Dermis microvascular lymphatic vessel endothelial cell (primary cell): Measurements from ENCODE around the gene SMIM10. TPM values are rescaled to one million over a fixed set of nuclear protein-coding genes. Genes with fewer than 3 reads are reported as not detected.
"Not testable (repeated sequence)": the region's sequence is repeated elsewhere in the genome, so short reads cannot be mapped to it uniquely, and the experiment has no call there.

Experiments
- DNase-seq, 2 donors: peaks; one replicate each; pipeline versions ENCODE4 v3.0.0 to v3.0.0-alpha.2; 2010; ENCODE audit warnings: low read depth in 2 of 2
- total RNA-seq: library from RNA; depleted of rRNA; stranded (reverse); fragments of >200 nt; gene quantifications from 2 replicates; pipeline ENCODE4 v1.2.1, GENCODE V29; 2014

The SMIM10 gene
- total RNA-seq: 1.5 and 1.9 TPM in 2 replicates

DNA sequence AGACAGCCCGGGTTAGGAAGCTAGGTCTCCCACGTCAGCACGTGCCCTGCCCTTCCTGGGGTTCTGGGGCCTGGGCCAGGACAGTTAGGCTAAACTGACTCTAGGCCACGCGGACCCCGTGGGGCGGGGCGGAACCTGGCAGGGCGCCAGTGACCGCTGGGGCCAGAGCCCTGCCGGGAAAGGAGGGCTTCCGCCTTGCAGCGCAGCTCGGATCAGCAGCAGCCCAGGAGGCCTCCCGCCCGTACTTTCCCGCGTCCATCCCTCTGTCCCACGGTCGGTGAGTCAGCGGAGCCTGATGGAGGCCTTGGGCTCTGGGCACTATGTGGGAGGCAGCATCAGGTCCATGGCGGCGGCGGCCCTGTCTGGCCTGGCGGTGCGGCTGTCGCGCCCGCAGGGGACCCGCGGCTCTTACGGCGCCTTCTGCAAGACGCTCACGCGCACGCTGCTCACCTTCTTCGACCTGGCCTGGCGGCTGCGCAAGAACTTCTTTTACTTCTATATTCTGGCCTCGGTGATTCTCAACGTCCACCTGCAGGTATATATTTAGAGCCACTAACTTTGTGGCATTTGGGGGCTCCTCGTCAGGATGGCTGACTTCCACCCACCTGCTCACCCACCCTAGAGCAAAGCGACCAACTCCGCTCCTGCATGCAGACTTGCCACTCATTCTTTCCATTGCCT, at the start of gene SMIM10:
SMIM10 (plus strand) TSS at position 191 of the 681 bp plus-strand sequence; CDS start at position 296, 105 bp downstream.
- DNase-seq: peak; percentile 54 to 72

DNA sequence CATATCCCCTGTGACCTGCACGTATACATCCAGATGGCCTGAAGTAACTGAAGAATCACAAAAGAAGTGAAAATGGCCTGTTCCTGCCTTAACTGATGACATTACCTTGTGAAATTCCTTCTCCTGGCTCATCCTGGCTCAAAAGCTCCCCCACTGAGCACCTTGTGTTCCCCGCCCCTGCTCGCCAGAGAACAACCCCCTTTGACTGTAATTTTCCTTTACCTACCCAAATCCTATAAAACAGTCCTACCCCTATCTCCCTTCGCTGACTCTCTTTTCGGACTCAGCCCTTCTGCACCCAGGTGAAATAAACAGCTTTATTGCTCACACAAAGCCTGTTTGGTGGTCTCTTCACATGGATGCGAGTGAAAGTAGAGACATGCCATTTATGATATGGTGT, 44.4 kb upstream of the SMIM10 start:
- not testable (repeated sequence) for DNase-seq

DNA sequence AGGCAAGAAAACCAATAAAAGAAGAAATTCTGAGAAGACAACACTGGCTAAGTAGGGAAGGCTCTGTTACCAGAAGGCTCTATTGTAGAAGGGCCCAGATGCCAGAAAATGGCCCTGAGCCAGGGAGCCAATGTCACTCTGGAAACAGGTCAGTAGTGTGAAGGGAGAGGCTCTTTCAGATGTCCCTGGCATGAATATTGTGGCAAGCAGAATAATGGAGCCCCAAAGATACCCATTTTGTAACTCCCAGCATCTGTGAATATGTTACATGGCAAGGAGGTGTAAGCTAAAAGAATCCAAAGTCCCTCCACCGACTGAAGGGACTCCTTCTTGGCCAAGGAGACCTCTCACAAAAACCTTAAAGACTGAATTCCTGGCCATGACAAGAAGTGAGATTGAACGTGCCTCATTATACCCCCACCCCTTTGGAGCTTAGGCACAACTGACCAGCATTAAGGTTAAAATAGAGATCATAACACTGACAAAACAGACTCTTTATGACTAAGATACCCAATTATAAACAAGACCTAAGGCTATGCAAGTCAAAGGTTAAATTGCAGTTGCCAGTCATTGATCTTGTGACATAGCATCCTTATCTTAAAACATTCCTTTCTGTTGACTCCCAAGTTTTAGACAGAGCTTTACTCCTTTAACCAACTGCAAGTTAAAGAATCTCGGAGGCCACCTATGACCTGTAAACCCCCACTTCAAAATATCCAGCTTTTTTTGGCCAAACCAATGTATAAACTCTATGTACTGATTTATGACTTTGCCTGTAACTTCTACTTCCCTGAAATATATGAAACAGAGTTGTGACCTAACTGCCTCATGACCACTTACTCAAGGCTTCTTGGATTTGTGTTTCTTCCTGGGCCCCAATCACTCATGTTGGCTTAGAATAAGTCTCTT, 42.2 kb upstream of the SMIM10 start:
- peak in 1 of 2 donors; percentile 11 for DNase-seq

DNA sequence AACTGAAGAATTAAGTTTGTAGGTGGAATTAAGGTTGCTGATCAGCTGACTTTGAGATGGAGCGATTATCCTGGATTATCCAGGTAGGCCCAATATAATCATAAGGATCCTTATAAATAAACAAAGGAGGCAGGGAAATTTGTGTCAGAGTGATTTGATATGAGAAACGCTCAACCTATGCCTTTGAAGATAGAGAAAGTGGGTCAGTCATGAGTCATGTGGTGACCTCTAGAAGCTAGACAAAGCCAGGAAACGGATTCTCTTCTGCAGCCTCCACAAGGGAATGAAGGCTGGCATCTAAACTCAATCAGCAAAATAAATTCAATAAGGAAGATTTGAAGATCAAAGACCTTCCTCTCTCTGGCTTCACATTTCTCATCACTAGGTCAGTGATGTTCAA, 41.5 kb upstream of the SMIM10 start:
- DNase-seq: peak in 1 of 2 donors; percentile 68

DNA sequence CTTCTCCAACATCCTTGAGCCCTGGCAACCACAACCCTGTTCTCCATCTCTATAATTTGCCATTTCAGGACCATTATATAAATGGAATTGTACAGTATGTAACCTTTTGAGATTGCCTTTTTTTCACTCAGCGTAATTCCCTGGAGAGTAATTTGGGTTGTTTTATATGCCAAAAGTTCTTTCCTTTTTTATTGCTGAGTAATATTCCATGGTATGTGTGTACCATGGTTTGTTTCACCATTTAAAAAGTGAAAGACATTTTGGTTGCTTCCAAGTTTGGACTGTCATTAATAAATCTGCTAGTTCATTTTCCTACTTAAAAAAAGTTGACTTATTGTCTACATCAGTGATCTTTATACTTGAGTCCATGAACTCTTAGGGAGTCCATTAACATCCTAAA, 33.0 kb upstream of the SMIM10 start:
- no peak for DNase-seq

DNA sequence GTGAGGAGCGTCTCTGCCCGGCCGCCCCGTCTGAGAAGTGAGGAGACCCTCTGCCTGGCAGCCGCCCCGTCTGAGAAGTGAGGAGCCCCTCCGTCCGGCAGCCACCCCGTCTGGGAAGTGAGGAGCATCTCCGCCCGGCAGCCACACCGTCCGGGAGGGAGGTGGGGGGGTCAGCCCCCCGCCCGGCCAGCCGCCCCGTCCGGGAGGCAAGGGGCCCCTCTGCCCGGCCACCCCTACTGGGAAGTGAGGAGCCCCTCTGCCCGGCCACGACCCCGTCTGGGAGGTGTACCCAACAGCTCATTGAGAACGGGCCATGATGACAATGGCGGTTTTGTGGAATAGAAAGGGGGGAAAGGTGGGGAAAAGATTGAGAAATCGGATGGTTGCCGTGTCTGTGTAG, 30.4 kb upstream of the SMIM10 start:
- DNase-seq: not testable (repeated sequence)

DNA sequence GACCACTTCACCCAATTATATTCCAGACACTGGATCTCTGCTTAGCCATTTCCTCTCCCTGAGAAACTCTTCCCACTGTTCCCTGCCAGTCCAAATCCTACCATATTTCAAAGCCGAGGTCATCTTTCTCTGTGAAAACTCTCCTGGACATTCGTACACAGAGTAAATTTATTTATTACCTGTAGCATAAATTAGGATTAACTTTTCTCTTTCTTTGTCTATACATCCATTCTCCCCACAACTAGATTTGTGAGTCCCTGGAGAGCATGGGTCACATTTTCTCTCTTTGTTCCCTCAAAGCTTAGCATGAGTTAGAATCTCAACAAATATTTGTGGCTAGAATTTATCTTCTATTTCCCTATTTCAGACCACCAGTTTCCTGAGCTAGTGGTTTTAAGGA, 27.8 kb upstream of the SMIM10 start:
- DNase-seq: no peak

DNA sequence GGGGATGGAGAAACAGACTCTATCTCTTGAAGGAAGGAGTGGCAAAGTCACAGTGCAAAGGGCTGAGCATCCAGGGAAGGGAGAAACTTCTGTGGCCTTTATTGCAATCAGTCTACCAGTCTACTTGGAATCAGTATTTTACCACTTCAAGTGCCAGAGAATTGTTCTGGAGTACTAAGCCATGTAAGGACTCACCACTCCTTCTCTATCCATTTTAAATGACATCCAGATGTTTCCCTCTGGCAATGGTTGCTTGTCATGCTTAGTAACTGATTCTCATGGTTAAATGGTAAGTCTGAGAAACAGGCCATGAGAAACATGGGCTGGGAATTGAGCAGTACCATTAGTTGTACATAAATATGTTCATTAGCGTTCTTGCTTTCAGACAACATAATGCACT, 21.1 kb upstream of the SMIM10 start:
- no peak for DNase-seq

DNA sequence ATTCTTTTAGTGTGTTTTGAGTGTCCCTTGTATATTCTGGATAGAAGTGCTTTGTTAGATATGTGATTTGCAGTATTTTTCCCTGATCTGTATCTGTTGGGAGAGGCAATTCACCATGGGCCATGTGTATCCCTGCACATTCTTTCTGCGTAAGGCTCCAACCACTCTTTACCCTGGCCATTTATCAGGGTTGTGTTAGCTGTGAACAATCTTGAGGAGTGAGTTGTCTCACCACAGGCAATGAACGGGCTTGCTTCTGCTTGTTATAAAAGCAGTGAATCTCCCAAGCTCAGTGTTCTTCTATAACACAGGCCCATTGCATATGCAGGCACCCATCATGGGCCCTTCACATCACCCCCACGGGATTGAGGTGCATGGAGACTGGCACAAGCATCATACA, 18.9 kb upstream of the SMIM10 start:
- DNase-seq: no peak

DNA sequence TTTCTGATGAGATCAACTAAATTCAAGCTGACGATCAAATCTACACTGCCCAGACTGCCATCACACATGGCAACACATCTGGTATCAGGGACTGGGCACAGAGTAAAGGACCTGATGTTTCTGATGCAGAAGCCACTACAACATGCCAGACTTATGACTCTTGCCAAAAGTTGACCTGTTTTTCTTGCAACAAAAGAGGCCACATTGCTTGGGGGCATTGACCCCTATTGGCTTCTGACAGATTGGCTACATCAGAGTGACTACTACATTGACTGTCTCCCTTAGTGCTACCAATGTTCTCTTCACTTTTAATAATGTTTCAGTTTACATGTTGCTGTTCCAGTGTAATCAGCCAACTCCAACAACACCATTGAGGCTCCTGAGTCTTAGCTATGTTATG, 15.3 kb upstream of the SMIM10 start:
- DNase-seq: no peak

DNA sequence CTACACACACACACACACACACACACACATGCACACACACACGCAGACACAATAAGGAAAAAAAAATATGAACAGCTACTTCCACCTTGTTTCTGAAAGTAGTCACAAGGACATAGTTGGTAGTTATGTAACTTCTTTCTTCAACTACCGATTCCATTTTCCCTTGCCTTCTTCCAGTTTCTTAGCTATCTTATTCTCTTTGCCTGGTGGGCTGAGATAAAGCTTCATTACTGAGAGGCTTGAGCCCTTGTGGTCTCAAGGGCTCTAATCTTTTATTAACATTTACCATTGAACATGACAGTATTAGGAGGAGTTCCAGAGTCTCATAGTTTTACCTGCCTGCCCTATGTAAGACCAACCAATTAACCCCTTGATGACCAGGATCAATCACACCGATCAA, 8.9 kb upstream of the SMIM10 start:
- DNase-seq: no peak

DNA sequence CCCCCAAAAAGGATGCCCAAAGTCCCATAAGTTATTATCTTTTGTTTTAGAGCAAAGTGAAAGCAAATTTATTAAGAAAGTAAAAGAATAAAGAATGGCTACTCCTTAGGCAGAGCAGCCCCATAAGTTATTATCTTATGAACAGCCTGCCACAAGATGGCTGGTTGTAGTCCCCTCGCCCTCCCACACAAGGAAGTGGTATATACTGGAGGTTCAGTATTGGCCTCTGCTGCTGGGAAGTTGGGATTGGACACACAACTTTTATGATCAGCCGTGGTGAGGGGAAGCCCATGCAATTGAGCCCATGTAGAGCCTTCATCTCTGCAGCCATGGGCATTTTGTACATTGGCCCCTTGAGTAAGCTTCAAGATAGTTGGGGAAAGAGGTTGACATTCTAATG, 8.0 kb upstream of the SMIM10 start:
- DNase-seq: no peak

DNA sequence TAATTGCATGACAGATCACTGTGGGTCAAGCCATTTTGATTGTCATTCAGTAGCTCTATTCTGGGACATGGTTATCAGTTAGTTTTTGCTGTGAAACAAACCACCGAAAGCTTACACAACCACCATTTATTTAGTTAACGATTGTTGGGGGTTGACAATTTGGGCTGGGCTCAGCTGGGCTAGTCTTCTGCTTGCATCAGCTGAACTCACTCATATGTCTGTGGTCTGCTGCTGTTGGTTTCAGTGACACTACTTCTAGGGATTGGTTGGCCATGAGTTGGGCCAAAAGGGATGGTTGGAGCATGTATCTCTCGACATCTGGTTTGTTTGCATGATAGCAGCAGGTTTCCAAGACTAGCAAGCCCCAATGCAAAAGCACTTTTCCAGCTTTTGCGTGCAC, 5.3 kb upstream of the SMIM10 start:
- DNase-seq: no peak

DNA sequence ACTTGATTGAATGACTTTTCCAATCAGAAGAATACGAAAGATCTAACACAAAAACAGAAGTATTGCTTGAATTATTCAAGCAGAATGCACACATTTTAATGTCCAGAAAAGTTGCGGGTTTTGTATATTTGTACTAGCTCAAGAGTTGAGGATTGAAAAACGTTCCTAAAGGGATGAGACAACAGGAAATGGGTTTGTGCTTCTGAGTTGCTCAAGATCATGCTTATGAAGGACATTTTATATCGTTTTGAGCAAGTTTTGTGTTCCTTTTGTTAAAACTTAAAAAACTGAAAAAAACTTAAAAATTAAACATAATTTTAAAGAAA, 353 bp upstream of the SMIM10 start:
- no peak for DNase-seq

DNA sequence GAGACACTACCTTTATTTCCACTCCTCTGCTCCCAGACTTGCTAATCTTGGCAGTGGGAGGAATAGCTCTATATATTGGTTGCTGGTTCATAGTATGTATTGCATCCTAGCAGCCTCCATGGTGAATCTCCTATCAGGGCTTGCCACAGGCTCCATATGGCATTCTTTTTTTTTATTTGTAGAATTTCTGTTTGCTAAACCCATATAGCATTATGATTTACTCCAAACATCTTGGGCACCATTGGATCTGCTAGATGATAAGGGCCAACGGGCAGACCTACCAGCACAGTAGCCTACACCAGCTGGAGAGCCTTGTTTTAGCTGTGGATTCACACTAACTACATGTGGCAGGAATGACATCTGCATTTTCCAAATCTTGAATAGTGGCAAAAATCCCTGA, 6.9 kb downstream of the SMIM10 start:
- DNase-seq: no peak

DNA sequence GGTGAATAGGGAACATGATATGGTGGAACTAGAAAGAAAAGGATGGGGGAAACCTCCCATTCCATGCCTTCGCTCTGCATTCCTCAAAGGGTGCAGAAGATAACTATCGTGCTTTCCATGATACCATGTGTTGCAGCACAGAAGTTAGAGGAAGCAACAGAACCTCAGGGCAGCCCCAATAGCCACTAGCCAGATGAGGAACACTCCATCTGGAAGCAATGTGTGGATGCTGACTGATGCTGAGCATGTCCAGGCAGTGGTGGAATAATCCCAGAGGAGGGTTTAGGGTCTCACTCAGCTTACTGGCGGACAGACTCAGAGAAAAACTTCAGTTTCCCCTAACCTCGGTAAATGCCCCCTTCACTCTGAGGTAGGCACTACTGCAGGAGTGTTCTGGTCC, 7.5 kb downstream of the SMIM10 start:
- no peak for DNase-seq

DNA sequence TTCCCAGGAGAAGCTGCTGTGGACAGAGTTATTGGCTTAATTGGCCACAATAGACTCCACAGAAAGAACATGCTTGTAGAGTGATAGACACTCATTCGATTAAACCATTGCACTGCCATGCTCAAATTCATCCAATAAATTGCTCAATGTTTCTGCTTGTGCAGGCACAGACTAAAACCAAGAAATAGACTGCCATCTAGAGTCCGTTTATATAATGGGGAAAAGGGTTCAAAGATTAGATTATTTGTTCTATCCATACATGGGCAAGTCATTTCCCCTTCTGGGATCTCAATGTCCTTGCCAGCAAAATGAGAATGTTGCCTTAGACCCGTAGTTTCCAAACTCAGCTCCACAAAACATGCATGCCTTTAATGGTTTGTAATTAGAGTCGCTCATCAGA, 8.7 kb downstream of the SMIM10 start:
- peak; percentile 27 to 46 for DNase-seq

DNA sequence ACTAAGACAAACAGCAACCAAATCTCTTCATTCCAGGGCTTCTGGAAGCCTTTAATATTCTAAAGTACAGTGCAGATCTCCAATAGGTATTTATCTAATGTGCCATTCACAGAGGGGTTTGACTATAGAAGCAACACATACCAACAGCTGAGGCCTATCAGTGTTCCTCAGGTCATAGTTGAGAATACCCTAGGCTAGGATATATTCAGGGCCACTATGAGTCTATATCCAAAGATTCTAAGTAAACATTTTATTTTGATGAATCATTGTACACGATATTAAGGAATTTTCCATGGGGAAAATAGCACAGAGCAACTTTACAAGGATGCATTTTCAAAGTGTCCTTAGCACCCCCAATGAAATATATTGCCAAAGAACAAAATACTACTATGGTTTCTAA, 9.7 kb downstream of the SMIM10 start:
- no peak for DNase-seq

DNA sequence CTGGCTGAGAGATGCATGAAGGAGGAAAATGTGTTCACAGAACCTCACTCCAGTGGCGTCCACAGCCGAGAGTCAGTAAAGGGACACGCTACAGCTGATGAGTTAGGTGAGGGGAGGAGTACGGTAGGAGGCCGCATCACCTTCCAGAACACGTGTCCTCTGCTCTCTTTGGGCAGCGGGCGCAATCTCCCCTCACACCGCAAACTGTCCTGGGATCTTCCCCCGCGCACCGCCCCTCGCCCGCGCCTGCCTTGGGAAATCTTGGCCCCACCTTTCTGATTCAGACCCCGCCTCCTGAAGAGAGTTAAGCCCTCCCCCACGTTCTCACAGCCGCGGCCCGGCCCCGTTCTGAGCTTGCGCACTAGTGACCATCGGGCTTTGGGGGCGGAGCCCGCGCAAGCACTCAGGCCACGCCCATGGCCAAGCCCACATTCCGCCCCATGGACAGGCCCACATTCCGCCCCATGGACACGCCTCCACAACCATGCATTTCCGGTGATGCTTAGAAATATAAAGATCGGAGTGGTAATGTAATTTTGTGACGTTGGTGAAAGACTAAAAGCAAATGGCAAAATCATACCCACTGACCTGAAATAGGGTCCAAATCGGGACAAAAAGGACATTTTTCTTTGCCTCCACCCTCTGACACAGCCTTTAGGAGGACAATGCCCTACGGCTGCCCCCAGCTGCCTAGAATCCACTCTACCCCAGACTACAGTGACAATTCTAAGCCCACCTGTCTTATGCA, 13.3 kb downstream of the SMIM10 start:
- peak; percentile 61 to 84 for DNase-seq

DNA sequence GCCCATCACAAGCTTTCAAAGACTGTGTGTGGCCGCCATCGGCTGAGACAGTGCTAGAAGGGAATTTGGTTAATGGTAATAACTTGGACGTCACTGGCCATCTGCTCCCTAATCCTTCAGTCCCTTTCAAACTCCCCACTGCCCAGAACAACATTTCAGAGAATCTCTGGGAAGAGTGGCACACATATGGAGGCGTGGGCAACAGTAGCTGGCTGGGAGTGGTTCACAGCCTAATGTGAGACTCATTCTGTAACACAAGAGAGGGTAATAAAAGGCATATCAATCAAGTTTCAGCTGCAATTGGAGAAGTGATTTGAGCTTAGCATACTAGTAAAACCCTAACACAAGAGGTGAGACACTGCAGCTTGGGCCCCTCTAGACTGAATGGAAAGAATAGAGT, 15.4 kb downstream of the SMIM10 start:
- no peak for DNase-seq

DNA sequence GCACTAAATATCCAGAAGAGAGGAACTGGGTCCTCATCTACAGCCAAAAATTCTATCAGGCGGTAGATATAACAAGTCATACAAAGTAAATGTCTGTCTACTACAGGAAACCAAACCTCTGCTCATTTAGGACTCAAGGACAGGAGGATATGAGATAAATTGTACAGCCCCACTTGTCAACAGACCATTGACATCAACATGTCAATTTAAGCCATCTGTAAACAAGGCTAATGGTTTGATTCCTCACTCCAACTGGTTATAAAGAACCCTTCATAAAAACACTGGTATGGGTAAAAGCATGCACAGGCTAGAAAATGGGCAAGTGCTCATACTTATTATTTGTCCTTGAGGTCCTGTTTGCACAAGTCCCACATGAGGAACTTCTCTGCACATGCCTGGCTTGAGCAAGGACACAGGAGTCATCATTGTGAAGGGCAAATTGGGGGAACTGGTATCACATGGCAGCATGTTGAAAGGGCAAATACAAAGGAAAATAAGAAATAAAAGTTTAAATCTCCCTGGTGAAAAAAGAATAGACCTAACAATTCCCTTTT, 18.3 kb downstream of the SMIM10 start:
- no peak for DNase-seq

DNA sequence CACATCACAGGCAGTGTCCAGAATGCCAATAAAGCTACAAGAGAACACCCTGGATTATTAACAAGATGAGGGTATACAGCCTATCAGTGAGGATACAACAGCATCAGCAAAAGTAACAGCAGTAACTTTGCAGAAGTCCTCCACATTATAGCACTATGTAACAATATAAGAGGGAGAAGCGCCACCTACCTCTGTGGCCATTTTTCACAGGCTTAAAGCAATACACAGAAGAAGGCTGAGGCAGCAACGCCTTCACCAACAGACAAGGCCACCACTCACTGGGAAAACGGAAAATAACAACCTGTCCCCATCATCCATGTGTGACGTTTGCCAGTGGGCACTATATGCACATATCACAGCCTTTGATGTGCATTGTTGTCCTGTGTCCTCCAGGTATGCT, 19.0 kb downstream of the SMIM10 start:
- no peak for DNase-seq
